Prostate gland (tissue), 2 donors: Measurements from ENCODE around the gene PTRHD1. TPM values are rescaled to one million over a fixed set of nuclear protein-coding genes. Genes with fewer than 3 reads are reported as not detected.

Experiments
- DNase-seq: peaks from one replicate; pipeline ENCODE4 v3.0.0-alpha.2; 2019; ENCODE audit warnings: low spot score
- H3K27ac ChIP-seq, 2 donors: fragments of 200-600 bp; sonication (generic); 2 replicates each; pipeline ENCODE4 v1.5.1; 2017 to 2019
- H3K27me3 ChIP-seq: fragments of 200-600 bp; sonication (generic); replicated peaks from 2 replicates; pipeline ENCODE4 v1.5.1; 2019; ENCODE audit not compliant: insufficient read depth
- H3K36me3 ChIP-seq, 2 donors: fragments of 200-600 bp; sonication (generic); 1 replicate in 1 of 2; 2 replicates in 1 of 2; pipeline versions ENCODE4 v1.5.1 to v1.8.1; 2017 to 2019
- H3K4me1 ChIP-seq: fragments of 200-600 bp; sonication (generic); replicated peaks from 2 replicates; pipeline ENCODE4 v1.5.1; 2019
- H3K4me3 ChIP-seq, 2 donors: fragments of 200-600 bp; sonication (generic); 2 replicates each; pipeline ENCODE4 v1.5.1; 2017 to 2019
- H3K9me3 ChIP-seq: fragments of 200-600 bp; sonication (generic); 2 replicates; pipeline ENCODE4 v1.5.1; 2017
- CTCF ChIP-seq, 4 experiments: fragments of 200-600 bp in 2 of 4; fragments of 450-650 bp in 2 of 4; sonication (generic) in 2 of 4; IDR thresholded peaks; 1 replicate in 3 of 4; 2 replicates in 1 of 4; pipeline ENCODE4 v1.5.1; 2016 to 2019; ENCODE audit warnings: antibody characterized with exemption in 4 of 4, mild to moderate bottlenecking in 2 of 4, moderate library complexity in 2 of 4
- POLR2A ChIP-seq: fragments of 450-650 bp; IDR thresholded peaks from one replicate; pipeline ENCODE4 v1.6.1; 2016; ENCODE audit warnings: antibody characterized with exemption, mild to moderate bottlenecking
- POLR2AphosphoS5 ChIP-seq: sonication (generic); formaldehyde crosslinking; IDR thresholded peaks from one replicate; pipeline ENCODE4 v1.6.1; 2017; ENCODE audit warnings: antibody characterized with exemption
- WGBS: methylation state at CpG from one replicate; pipeline ENCODE4 v1.1.5; 2018; 5-methylcytosine and 5-hydroxymethylcytosine counted together
- intact Hi-C: fragments of 100-400 bp; cut with DNase I; formaldehyde crosslinking; loops from one replicate; pipeline ENCODE4 v1.14.2; 2022
- total RNA-seq, 2 donors: library from RNA; depleted of rRNA; stranded (reverse); fragments of >200 nt; gene quantifications; one replicate each; pipeline ENCODE4 v1.1.0, GENCODE V29; 2016

PTRHD1 gene
- total RNA-seq, 2 donors from 2014 or later, result 33.9 to 38.6 TPM

- 46% methylated on average over 2 of the region's 2 CpGs for WGBS
- Histone ChIP-seq H3K27me3 (no peaks in the 10 kb centered on the region), H3K9me3 (no peaks in the 10 kb centered on the region), H3K4me3 (no peak overlapping the region), H3K36me3 (no peaks in the 10 kb centered on the region), H3K27ac (no peak overlapping the region), H3K4me1 (no peaks in the 10 kb centered on the region)
- DNase-seq, result no peak
- TF ChIP-seq CTCF (IDR thresholded peaks at IDR 0.05), result no peak
- TF ChIP-seq POLR2A, result no peak
- TF ChIP-seq POLR2AphosphoS5, result no peak
- intact Hi-C loops, result no loop called here
Observed at GRCh38 chr2:24745825-24746224, 47.4 kb downstream of the PTRHD1 start.

- intact Hi-C loops, result no loop called here
- Histone ChIP-seq H3K9me3 (no peaks in the 10 kb centered on the region), H3K36me3 (no peaks in the 10 kb centered on the region), H3K4me1 (no peaks in the 10 kb centered on the region), H3K27ac (no peak overlapping the region), H3K27me3 (no peaks in the 10 kb centered on the region), H3K4me3 (no peak overlapping the region)
- TF ChIP-seq POLR2AphosphoS5 (no peak), POLR2A (no peak), CTCF (IDR thresholded peaks at IDR 0.05) (no peak)
- WGBS, result 37% methylated on average over 1 of the region's 1 CpG
- no peak for DNase-seq
Observed at GRCh38 chr2:24744356-24744755, 48.8 kb downstream of the PTRHD1 start.

- Histone ChIP-seq H3K36me3 (no peaks in the 10 kb centered on the region), H3K4me3 (no peak overlapping the region), H3K9me3 (no peaks in the 10 kb centered on the region), H3K27me3 (no peaks in the 10 kb centered on the region), H3K27ac (no peak overlapping the region), H3K4me1 (no peaks in the 10 kb centered on the region)
- DNase-seq, result no peak
- intact Hi-C loops, result no loop called here
- 60% methylated on average over 3 of the region's 3 CpGs for WGBS
- no peak for TF ChIP-seq POLR2A
- no peak for TF ChIP-seq CTCF (IDR thresholded peaks at IDR 0.05)
- TF ChIP-seq POLR2AphosphoS5, result no peak
Observed at GRCh38 chr2:24743924-24744323, 49.3 kb downstream of the PTRHD1 start.

- H3K27me3 ChIP-seq, result no peaks in the 10 kb centered on the region
- no peak for DNase-seq
- no peak overlapping the region for H3K27ac ChIP-seq
- no peak for TF ChIP-seq CTCF (IDR thresholded peaks at IDR 0.05)
- TF ChIP-seq POLR2A, result no peak
- no peak for TF ChIP-seq POLR2AphosphoS5
- H3K36me3 ChIP-seq, result no peaks in the 10 kb centered on the region
- 74% methylated on average over 1 of the region's 1 CpG for WGBS
- no peaks in the 10 kb centered on the region for H3K9me3 ChIP-seq
- H3K4me1 ChIP-seq, result no peaks in the 10 kb centered on the region
- no peak overlapping the region for H3K4me3 ChIP-seq
- intact Hi-C loops, result no loop called here
Observed at GRCh38 chr2:24742730-24743129, 50.5 kb downstream of the PTRHD1 start.

GRCh38 chr2:24740142-24740541 lies 53.0 kb downstream of the PTRHD1 start:
- WGBS, result 91% methylated on average over 1 of the region's 1 CpG
- Histone ChIP-seq H3K4me3 (no peak overlapping the region), H3K9me3 (no peaks in the 10 kb centered on the region), H3K27ac (no peak overlapping the region), H3K4me1 (no peaks in the 10 kb centered on the region), H3K27me3 (no peaks in the 10 kb centered on the region), H3K36me3 (no peaks in the 10 kb centered on the region)
- DNase-seq, result no peak
- intact Hi-C loops, result no loop called here
- TF ChIP-seq CTCF (IDR thresholded peaks at IDR 0.05), result no peak
- TF ChIP-seq POLR2AphosphoS5, result no peak
- TF ChIP-seq POLR2A, result no peak

Other genes with a start within 250 kb of the PTRHD1 start
- 10 to 100 TPM in 1 of 2 donors, 1 to 10 TPM in 1; 9.1 to 24.4 TPM for gene CENPO, start within 50 bp of the PTRHD1 start, total RNA-seq
- 10 to 100 TPM; 20.8 to 44.3 TPM for gene ADCY3, start 126.8 kb upstream of the PTRHD1 start, total RNA-seq
- gene DNAJC27, start 178.6 kb upstream of the PTRHD1 start, total RNA-seq, result 1 to 10 TPM; 3.0 to 9.2 TPM
- gene EFR3B, start 248.7 kb upstream of the PTRHD1 start, total RNA-seq, result 1 to 10 TPM in 1 of 2 donors, under 1 TPM in 1; 0.14 to 1.6 TPM